ENCODE data around the gene KIAA1614. TPM values are rescaled to one million over a fixed set of nuclear protein-coding genes. Genes with fewer than 3 reads are reported as not detected.
"Not testable (repeated sequence)": the region's sequence is repeated elsewhere in the genome, so short reads cannot be mapped to it uniquely, and the experiment has no call there.

Gene KIAA1614
- total RNA-seq, 4 donors from 2014 or later: 1.0 to 17.1 (median 6.6) TPM

GRCh38 chr1:180954005-180954800 lies 41.5 kb downstream of the KIAA1614 start:
- DNase-seq: peak; percentile 72 to 80
- H3K27me3 ChIP-seq: no peaks in the 10 kb centered on the region
- intact Hi-C loops (cut with DNase I; ENCODE audit: low total_unique reads): no loop called here
- no peaks in the 10 kb centered on the region for H3K9me3 ChIP-seq
- peak overlapping the region; percentile 70 to 83 for H3K27ac ChIP-seq
- no peaks in the 10 kb centered on the region for H3K4me1 ChIP-seq
- peak overlapping the region; percentile 40 to 54 for H3K4me3 ChIP-seq
- H3K36me3 ChIP-seq: no peaks in the 10 kb centered on the region
- TF ChIP-seq POLR2A (IDR thresholded peaks at IDR 0.05): peak in 1 of 2 donors; percentile 25
- TF ChIP-seq, protein P1, sequence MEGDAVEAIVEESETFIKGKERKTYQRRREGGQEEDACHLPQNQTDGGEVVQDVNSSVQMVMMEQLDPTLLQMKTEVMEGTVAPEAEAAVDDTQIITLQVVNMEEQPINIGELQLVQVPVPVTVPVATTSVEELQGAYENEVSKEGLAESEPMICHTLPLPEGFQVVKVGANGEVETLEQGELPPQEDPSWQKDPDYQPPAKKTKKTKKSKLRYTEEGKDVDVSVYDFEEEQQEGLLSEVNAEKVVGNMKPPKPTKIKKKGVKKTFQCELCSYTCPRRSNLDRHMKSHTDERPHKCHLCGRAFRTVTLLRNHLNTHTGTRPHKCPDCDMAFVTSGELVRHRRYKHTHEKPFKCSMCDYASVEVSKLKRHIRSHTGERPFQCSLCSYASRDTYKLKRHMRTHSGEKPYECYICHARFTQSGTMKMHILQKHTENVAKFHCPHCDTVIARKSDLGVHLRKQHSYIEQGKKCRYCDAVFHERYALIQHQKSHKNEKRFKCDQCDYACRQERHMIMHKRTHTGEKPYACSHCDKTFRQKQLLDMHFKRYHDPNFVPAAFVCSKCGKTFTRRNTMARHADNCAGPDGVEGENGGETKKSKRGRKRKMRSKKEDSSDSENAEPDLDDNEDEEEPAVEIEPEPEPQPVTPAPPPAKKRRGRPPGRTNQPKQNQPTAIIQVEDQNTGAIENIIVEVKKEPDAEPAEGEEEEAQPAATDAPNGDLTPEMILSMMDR (IDR thresholded peaks at IDR 0.05): peak in 3 of 4 experiments; percentile 5 to 55 (median 31)

- H3K9me3 ChIP-seq: no peaks in the 10 kb centered on the region
- intact Hi-C loops (cut with DNase I; ENCODE audit: low total_unique reads): no loop called here
- H3K4me3 ChIP-seq: peak overlapping the region in 1 of 2 donors; percentile 54
- H3K36me3 ChIP-seq: no peaks in the 10 kb centered on the region
- H3K27me3 ChIP-seq: no peaks in the 10 kb centered on the region
- TF ChIP-seq POLR2A (IDR thresholded peaks at IDR 0.05): no peak
- TF ChIP-seq, protein P1 (IDR thresholded peaks at IDR 0.05): no peak
- no peaks in the 10 kb centered on the region for H3K4me1 ChIP-seq
- H3K27ac ChIP-seq: peak overlapping the region; percentile 70 to 83
- no peak for DNase-seq
These were observed 42.1 kb downstream of the KIAA1614 start for GRCh38 chr1:180954801-180955165.

GRCh38 chr1:180956028-180956640 lies 43.4 kb downstream of the KIAA1614 start:
- no peak for TF ChIP-seq POLR2A (IDR thresholded peaks at IDR 0.05)
- TF ChIP-seq, protein P1 (IDR thresholded peaks at IDR 0.05): no peak
- DNase-seq: no peak
- intact Hi-C loops (cut with DNase I; ENCODE audit: low total_unique reads): no loop called here

DNA sequence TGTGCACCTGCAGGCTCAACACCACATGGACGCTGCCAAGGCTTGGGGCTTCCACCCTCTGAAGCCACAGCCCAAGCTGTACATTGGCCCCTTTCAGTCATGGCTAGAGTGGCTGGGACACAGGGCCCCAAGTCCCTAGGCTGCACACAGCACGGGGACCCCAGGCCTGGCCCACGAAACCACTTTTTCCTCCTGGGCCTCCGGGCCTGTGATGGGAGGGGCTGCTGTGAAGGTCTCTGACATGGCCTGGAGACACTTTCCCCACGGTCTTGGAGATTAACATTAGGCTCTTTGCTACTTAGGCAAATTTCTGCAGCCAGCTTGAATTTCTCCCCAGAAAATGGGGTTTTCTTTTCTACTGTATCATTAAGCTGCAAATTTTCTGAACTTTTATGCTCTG lies 46.9 kb downstream of the KIAA1614 start:
- H3K4me1 ChIP-seq; DNase-seq; intact Hi-C loops (cut with DNase I; ENCODE audit: low total_unique reads); H3K27ac ChIP-seq; H3K27me3 ChIP-seq; H3K4me3 ChIP-seq; H3K36me3 ChIP-seq; H3K9me3 ChIP-seq: not testable (repeated sequence)

More at GRCh38 chr1:180956028-180956640, 43.4 kb downstream of the KIAA1614 start:
- Histone ChIP-seq H3K36me3 (no peaks in the 10 kb centered on the region), H3K27ac (no peak overlapping the region), H3K4me1 (no peaks in the 10 kb centered on the region), H3K4me3 (no peak overlapping the region), H3K27me3 (no peaks in the 10 kb centered on the region), H3K9me3 (no peaks in the 10 kb centered on the region)

DNA sequence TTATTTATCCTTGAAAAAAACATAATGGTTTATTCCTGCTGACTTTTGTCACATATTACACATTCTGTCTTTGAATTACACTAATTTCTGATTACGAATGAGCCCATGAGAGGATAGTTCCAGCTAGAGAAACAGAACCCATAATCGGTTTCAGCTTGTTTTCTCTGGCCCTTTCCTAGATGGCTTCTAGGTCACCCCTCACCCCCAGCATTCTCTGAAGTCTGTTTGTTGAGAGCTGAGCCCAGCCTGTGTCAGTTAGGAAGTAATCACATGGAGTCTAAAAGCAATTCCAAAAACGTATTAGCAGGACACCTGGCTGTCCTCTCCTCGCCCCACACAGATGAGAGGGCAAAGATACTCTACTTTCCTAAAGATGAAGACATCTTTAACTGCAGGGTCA lies 48.9 kb downstream of the KIAA1614 start:
- no peak overlapping the region for H3K27ac ChIP-seq
- H3K9me3 ChIP-seq: no peaks in the 10 kb centered on the region
- no peaks in the 10 kb centered on the region for H3K36me3 ChIP-seq
- intact Hi-C loops (cut with DNase I; ENCODE audit: low total_unique reads): no loop called here
- no peaks in the 10 kb centered on the region for H3K27me3 ChIP-seq
- no peak overlapping the region for H3K4me3 ChIP-seq
- no peaks in the 10 kb centered on the region for H3K4me1 ChIP-seq
- TF ChIP-seq POLR2A (IDR thresholded peaks at IDR 0.05): no peak
- TF ChIP-seq, protein P1 (IDR thresholded peaks at IDR 0.05): no peak
- no peak for DNase-seq
